ENCODE results near the gene TBL3. TPM values are rescaled to one million over a fixed set of nuclear protein-coding genes. Genes with fewer than 3 reads are reported as not detected.

The TBL3 gene
- total RNA-seq, 1 experiment from 2014 or later: 42.4 TPM

DNA sequence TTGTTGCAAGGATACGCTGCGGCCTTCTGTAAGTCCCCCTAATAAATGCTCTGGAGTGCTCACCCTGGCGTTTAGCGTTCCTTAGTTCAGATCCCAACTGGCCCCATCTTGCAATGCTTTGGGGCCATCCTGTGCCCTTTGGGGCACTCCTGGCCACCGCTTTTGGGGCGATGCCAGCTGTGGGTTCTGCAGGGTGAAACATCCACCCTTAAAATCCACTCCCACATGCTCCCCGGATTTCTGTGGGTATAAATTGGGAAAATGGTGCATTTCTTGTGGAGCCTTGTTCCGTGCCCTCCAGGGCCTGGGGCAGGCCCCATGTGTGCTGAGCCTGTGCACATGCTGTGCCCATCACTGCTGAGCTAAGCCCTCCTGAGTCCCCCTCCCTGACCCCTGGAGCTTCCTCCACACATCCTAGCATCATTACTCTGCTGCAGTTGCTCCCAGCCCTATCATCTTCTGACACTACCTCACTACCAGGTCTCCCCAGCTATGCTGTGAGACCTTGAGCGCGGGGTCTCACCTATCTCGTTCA is 34.8 kb upstream of the TBL3 start:
- in situ Hi-C loops (cut with HindIII; ENCODE audit: low pct_unique_long_range_greater_than_20kb, low sequenced_read_pairs) (no loop called here), intact Hi-C loops (cut with micrococcal nuclease; ENCODE audit: unreplicated experiment) (no loop called here)
- TF ChIP-seq, protein P1, sequence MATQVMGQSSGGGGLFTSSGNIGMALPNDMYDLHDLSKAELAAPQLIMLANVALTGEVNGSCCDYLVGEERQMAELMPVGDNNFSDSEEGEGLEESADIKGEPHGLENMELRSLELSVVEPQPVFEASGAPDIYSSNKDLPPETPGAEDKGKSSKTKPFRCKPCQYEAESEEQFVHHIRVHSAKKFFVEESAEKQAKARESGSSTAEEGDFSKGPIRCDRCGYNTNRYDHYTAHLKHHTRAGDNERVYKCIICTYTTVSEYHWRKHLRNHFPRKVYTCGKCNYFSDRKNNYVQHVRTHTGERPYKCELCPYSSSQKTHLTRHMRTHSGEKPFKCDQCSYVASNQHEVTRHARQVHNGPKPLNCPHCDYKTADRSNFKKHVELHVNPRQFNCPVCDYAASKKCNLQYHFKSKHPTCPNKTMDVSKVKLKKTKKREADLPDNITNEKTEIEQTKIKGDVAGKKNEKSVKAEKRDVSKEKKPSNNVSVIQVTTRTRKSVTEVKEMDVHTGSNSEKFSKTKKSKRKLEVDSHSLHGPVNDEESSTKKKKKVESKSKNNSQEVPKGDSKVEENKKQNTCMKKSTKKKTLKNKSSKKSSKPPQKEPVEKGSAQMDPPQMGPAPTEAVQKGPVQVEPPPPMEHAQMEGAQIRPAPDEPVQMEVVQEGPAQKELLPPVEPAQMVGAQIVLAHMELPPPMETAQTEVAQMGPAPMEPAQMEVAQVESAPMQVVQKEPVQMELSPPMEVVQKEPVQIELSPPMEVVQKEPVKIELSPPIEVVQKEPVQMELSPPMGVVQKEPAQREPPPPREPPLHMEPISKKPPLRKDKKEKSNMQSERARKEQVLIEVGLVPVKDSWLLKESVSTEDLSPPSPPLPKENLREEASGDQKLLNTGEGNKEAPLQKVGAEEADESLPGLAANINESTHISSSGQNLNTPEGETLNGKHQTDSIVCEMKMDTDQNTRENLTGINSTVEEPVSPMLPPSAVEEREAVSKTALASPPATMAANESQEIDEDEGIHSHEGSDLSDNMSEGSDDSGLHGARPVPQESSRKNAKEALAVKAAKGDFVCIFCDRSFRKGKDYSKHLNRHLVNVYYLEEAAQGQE (IDR thresholded peaks at IDR 0.05; ENCODE audit: insufficient read depth in 1 of 2, low read depth in 2 of 2, low read length in 1 of 2): no peak
- no peak for TF ChIP-seq SIN3A (IDR thresholded peaks at IDR 0.05; ENCODE audit: borderline replicate concordance, insufficient read depth, low read depth, low read length)
- TF ChIP-seq POLR2AphosphoS5 (IDR thresholded peaks at IDR 0.05; ENCODE audit: low read depth, low read length): no peak
- TF ChIP-seq, protein P2, sequence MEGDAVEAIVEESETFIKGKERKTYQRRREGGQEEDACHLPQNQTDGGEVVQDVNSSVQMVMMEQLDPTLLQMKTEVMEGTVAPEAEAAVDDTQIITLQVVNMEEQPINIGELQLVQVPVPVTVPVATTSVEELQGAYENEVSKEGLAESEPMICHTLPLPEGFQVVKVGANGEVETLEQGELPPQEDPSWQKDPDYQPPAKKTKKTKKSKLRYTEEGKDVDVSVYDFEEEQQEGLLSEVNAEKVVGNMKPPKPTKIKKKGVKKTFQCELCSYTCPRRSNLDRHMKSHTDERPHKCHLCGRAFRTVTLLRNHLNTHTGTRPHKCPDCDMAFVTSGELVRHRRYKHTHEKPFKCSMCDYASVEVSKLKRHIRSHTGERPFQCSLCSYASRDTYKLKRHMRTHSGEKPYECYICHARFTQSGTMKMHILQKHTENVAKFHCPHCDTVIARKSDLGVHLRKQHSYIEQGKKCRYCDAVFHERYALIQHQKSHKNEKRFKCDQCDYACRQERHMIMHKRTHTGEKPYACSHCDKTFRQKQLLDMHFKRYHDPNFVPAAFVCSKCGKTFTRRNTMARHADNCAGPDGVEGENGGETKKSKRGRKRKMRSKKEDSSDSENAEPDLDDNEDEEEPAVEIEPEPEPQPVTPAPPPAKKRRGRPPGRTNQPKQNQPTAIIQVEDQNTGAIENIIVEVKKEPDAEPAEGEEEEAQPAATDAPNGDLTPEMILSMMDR (IDR thresholded peaks at IDR 0.05): no peak
- no peak for TF ChIP-seq TCF7L2 (IDR thresholded peaks at IDR 0.05; ENCODE audit: low read depth, low read length)
- Histone ChIP-seq H3K36me3 (ENCODE audit: control insufficient read depth, insufficient read depth, low read length) (no peaks in the 10 kb centered on the region), H3K4me1 (ENCODE audit: control insufficient read depth, insufficient read depth, low read length) (peaks cover 14% of the 10 kb centered on the region), H3K4me3 (ENCODE audit: low read depth in 2 of 2, low read length in 2 of 2) (no peak overlapping the region), H3K27me3 (ENCODE audit: control insufficient read depth, insufficient read depth, low read length) (no peaks in the 10 kb centered on the region), H3K27ac (ENCODE audit: low read length) (no peak overlapping the region), H3K9me3 (ENCODE audit: control insufficient read depth, insufficient read depth, low read depth, low read length) (no peaks in the 10 kb centered on the region)
- ChIA-PET CTCF (interaction anchor here (0.7 kb wide), 2 partner anchors 70 to 162 kb away, joined by 4 to 9 read pairs; no protein-coding TSS in a partner anchor), POLR2A (no interaction called here)
- DNase-seq (ENCODE audit: low read depth, low spot score): no peak
- BruUV-seq (replicated peaks): no TSS peak
- no peak for ATAC-seq

DNA sequence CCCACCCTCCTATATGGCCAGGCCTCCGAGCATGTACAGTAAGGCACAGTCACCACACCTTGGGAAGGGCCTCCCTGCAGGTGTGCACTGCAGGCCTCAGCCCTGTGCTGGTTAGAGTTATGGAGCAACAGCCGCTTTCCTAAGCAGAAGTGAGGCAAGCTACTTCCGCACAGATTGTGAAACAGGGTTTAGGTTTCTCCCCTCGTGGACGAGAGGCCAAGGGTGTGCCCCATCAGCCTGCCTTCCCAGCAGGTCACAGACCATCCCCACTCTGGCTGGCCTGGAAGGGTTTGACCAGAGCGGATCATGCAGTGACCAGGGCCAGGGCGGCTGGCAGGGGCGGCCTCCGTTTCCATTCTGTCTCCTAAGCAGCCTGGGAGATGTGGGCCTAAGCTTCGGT is 33.5 kb upstream of the TBL3 start:
- no peak overlapping the region for H3K4me3 ChIP-seq (ENCODE audit: low read depth in 2 of 2, low read length in 2 of 2)
- peaks cover 11% of the 10 kb centered on the region for H3K4me1 ChIP-seq (ENCODE audit: control insufficient read depth, insufficient read depth, low read length)
- no peaks in the 10 kb centered on the region; the same call in 1 of the 2 replicates for H3K36me3 ChIP-seq (ENCODE audit: control insufficient read depth, insufficient read depth, low read length)
- ATAC-seq: no peak
- ChIA-PET CTCF (no interaction called here), POLR2A (no interaction called here)
- no peak overlapping the region for H3K27ac ChIP-seq (ENCODE audit: low read length)
- BruUV-seq (replicated peaks): no TSS peak
- no peaks in the 10 kb centered on the region for H3K9me3 ChIP-seq (ENCODE audit: control insufficient read depth, insufficient read depth, low read depth, low read length)
- TF ChIP-seq TCF7L2 (IDR thresholded peaks at IDR 0.05; ENCODE audit: low read depth, low read length): no peak
- TF ChIP-seq SIN3A (IDR thresholded peaks at IDR 0.05; ENCODE audit: borderline replicate concordance, insufficient read depth, low read depth, low read length): no peak
- TF ChIP-seq, protein P1 (IDR thresholded peaks at IDR 0.05; ENCODE audit: insufficient read depth in 1 of 2, low read depth in 2 of 2, low read length in 1 of 2): no peak
- TF ChIP-seq POLR2AphosphoS5 (IDR thresholded peaks at IDR 0.05; ENCODE audit: low read depth, low read length): no peak
- TF ChIP-seq, protein P2 (IDR thresholded peaks at IDR 0.05): no peak
- no peak for DNase-seq (ENCODE audit: low read depth, low spot score)
- in situ Hi-C loops (cut with HindIII; ENCODE audit: low pct_unique_long_range_greater_than_20kb, low sequenced_read_pairs) (no loop called here), intact Hi-C loops (cut with micrococcal nuclease; ENCODE audit: unreplicated experiment) (no loop called here)
- no peaks in the 10 kb centered on the region for H3K27me3 ChIP-seq (ENCODE audit: control insufficient read depth, insufficient read depth, low read length)
